K562 (cell line): ENCODE data around the gene PDE11A. TPM values are rescaled to one million over a fixed set of nuclear protein-coding genes. Genes with fewer than 3 reads are reported as not detected.
A peak's percentile ranks its signal among the peaks of the same experiment; 100 is the strongest.

ENCODE experiments used
- ATAC-seq: fragments of 200-7000 bp; cut with Tn5 transposase; 3 replicates; pipeline ENCODE4 v1.9.1; 2020; ENCODE audit warnings: moderate library complexity
- BruUV-seq: library from RNA; stranded (reverse); fragments of 400-500 nt; replicated peaks from 2 replicates; lab custom pipeline; 2021; lab: Mats Ljungman, UMichigan
- CTCF ChIA-PET: fragments of 300-600 bp; formaldehyde crosslinking; extraction: SDS; loops from one replicate; lab custom pipeline; 2021; ENCODE audit warnings: low intra/inter-chr PET ratio; lab: Yijun Ruan, JAX
- POLR2A ChIA-PET: fragments of 300-600, 350-650 bp; sonication (Branson Sonifier 250); formaldehyde crosslinking; extraction: SDS; loops from one replicate; lab custom pipeline; 2021; ENCODE audit warnings: antibody characterized with exemption, inconsistent platforms; lab: Yijun Ruan, JAX
- DNase-seq, 4 experiments: peaks; one replicate each; pipeline versions ENCODE4 v3.0.0 to v3.0.0-alpha.2; 2011 to 2018; ENCODE audit warnings: low spot score in 3 of 4, mixed read lengths in 3 of 4; ENCODE audit errors: extremely low read depth in 1 of 4
- FAIRE-seq: peaks from 2 replicates; lab custom pipeline; 2011; peaks lifted over from hg19 to GRCh38; lab: Jason Lieb, UNC
- H2AFZ ChIP-seq: 2 replicates; pipeline ENCODE4 v1.6.0; 2011; ENCODE audit warnings: low read depth, low read length, control low read depth, inconsistent platforms
- H3K27ac ChIP-seq: fragments of 200-600 bp; 3 replicates; pipeline ENCODE4 v1.8.0; 2011; ENCODE audit warnings: low read depth, mild to moderate bottlenecking, control low read depth, inconsistent platforms, low read length, moderate library complexity, mixed read lengths; ENCODE audit errors: extremely low read depth
- H3K27me3 ChIP-seq, 2 experiments: fragments of 300-600 bp in 1 of 2; 2 replicates in 1 of 2; 3 replicates in 1 of 2; pipeline versions ENCODE4 v1.6.0 to v1.8.0; 2011; ENCODE audit warnings: inconsistent platforms in 2 of 2, low read length in 2 of 2, mild to moderate bottlenecking in 1 of 2, mixed read lengths in 1 of 2, moderate library complexity in 1 of 2; ENCODE audit not compliant: control insufficient read depth in 2 of 2, insufficient read depth in 2 of 2
- H3K36me3 ChIP-seq: fragments of 300-600 bp; 3 replicates; pipeline ENCODE4 v1.8.0; 2011; ENCODE audit warnings: mild to moderate bottlenecking, low read length, inconsistent platforms; ENCODE audit not compliant: control insufficient read depth, insufficient read depth
- H3K4me1 ChIP-seq, 2 experiments: fragments of 200-600 bp in 1 of 2; replicated peaks in 1 of 2; 2 replicates in 1 of 2; 3 replicates in 1 of 2; pipeline versions ENCODE4 v1.5.1 to v1.8.0; 2011; ENCODE audit warnings: inconsistent platforms in 2 of 2, low read length in 2 of 2, mild to moderate bottlenecking in 1 of 2, mixed read lengths in 1 of 2, moderate library complexity in 1 of 2; ENCODE audit not compliant: control insufficient read depth in 2 of 2, insufficient read depth in 2 of 2
- H3K4me2 ChIP-seq: 2 replicates; pipeline ENCODE4 v1.6.1; 2011; ENCODE audit warnings: low read length, control low read depth, inconsistent platforms, mixed read lengths; ENCODE audit not compliant: insufficient read depth
- H3K4me3 ChIP-seq: fragments of 200-600 bp; sonication (generic), shearing (Covaris generic); 2 replicates; pipeline ENCODE4 v1.5.1; 2016; ENCODE audit warnings: control low read depth, inconsistent platforms
- H3K79me2 ChIP-seq: fragments of 200-600 bp; 3 replicates; pipeline ENCODE4 v1.8.0; 2011; ENCODE audit warnings: low read length, inconsistent platforms; ENCODE audit not compliant: control insufficient read depth, insufficient read depth
- H3K9ac ChIP-seq, 2 experiments: 2 replicates each; pipeline versions ENCODE4 v1.6.0 to v1.6.1; 2011; ENCODE audit warnings: low read depth in 2 of 2, low read length in 2 of 2, control low read depth in 1 of 2, inconsistent platforms in 1 of 2, mild to moderate bottlenecking in 1 of 2, mixed read lengths in 1 of 2; ENCODE audit not compliant: insufficient read depth in 1 of 2
- H3K9me1 ChIP-seq: one replicate; pipeline ENCODE4 v1.6.0; 2011; ENCODE audit warnings: inconsistent platforms, mild to moderate bottlenecking, low read length, moderate library complexity; ENCODE audit not compliant: control insufficient read depth, insufficient read depth
- H3K9me3 ChIP-seq: replicated peaks from 2 replicates; pipeline ENCODE4 v1.5.1; 2011; ENCODE audit warnings: low read depth, low read length, inconsistent platforms; ENCODE audit not compliant: control insufficient read depth, insufficient read depth
- H4K20me1 ChIP-seq: replicated peaks from 2 replicates; pipeline ENCODE4 v1.6.1; 2011; ENCODE audit warnings: low read length, inconsistent platforms, mixed read lengths; ENCODE audit not compliant: control insufficient read depth, insufficient read depth
- ZNF174 ChIP-seq: fragments of 250-450 bp; sonication (Bioruptor Pico); IDR thresholded peaks from 2 replicates; pipeline ENCODE4 v1.4.0; 2020; ENCODE audit warnings: mild to moderate bottlenecking
- ZNF184 ChIP-seq: sonication (generic); formaldehyde crosslinking; IDR thresholded peaks from 2 replicates; pipeline ENCODE4 v1.5.0; 2020; ENCODE audit warnings: missing genetic modification reagents
- ZNF3 ChIP-seq: fragments of 250-450 bp; sonication (Bioruptor Pico); IDR thresholded peaks from 2 replicates; pipeline ENCODE4 v1.5.0; 2021; ENCODE audit warnings: mild to moderate bottlenecking, moderate library complexity
- ZNF780A ChIP-seq: fragments of 250-450 bp; sonication (Bioruptor Pico); IDR thresholded peaks from 2 replicates; pipeline ENCODE4 v1.5.0; 2021; ENCODE audit warnings: mild to moderate bottlenecking
- WGBS: fragments of 100-300 bp; shearing (Covaris generic); methylation state at CpG from one replicate; pipeline ENCODE4 v1.1.6; 2016; ENCODE audit warnings: low coverage, mixed read lengths; ENCODE audit not compliant: insufficient coverage; ENCODE audit errors: missing lambda C conversion rate; 5-methylcytosine and 5-hydroxymethylcytosine counted together
- in situ Hi-C: fragments of 300-500 bp; cut with MboI; formaldehyde crosslinking; loops from 4 replicates; pipeline ENCODE4 v1.15.0; 2018; ENCODE audit warnings: inconsistent platforms, mixed read lengths
- intact Hi-C: fragments of 100-400 bp; cut with micrococcal nuclease; formaldehyde crosslinking; loops from 2 replicates; pipeline ENCODE4 v1.14.2; 2022
- polyA plus RNA-seq, 8 experiments: library from polyadenylated mRNA; depleted of rRNA in 4 of 8; stranded (reverse) in 5 of 8; unstranded in 3 of 8; fragments of >200 nt; fragmentation: Nextera tagmentation in 2 of 8; fragmentation: Illumina TruSeq in 1 of 8; extraction: Ambion mirVana in 2 of 8; extraction: Trizol in 1 of 8; gene quantifications; 2 replicates each; pipeline versions ENCODE4 v1.2.1 to v1.2.3, GENCODE V29; 2011 to 2014; ENCODE audit warnings: inconsistent platforms in 1 of 8, missing spikeins in 1 of 8
- total RNA-seq, 7 experiments: library from RNA; depleted of rRNA in 6 of 7; stranded (reverse); fragments of >200 nt in 6 of 7; fragmentation: Illumina TruSeq in 2 of 7; extraction: Trizol in 2 of 7; gene quantifications; 2 replicates each; pipeline versions ENCODE4 v1.2.1 to v1.2.3, GENCODE V29; 2011 to 2021; ENCODE audit warnings: low replicate concordance in 1 of 7
- TF ChIP-seq, protein P1 (sequence below): fragments of 450-650 bp; IDR thresholded peaks from 2 replicates; pipeline ENCODE4 v1.6.1; 2016

The PDE11A gene
- total and polyA plus RNA-seq, 9 of the 15 experiments (the other 6 are each of a cell fraction or from before 2014, with no cell fraction given): 3.2 to 22.1 (median 5.7) TPM

DNA sequence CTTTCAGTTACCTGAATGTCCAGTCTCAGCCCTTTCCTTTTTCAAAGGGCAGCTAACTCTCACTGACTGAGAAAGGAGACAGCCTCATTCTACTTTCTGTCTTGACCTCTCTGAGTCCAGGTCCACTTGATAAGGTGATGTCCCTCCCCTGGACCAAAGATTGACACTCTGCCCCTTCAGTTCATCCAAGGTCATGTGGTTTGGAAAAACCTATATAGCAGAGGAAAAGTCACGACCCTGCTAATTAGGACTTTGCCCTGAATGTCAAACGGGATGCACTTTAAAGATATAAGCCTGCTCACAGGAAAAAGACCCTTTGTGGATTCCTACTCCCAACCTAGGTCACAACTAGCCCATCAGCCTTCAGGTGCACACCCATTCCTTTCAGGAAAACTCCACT is 471.7 kb downstream of the PDE11A start:
- no peak for FAIRE-seq
- no peak overlapping the region for H3K27ac ChIP-seq
- H3K9me1 ChIP-seq: no peaks in the 10 kb centered on the region
- H3K9ac ChIP-seq: no peak overlapping the region
- TF ChIP-seq, protein P1, sequence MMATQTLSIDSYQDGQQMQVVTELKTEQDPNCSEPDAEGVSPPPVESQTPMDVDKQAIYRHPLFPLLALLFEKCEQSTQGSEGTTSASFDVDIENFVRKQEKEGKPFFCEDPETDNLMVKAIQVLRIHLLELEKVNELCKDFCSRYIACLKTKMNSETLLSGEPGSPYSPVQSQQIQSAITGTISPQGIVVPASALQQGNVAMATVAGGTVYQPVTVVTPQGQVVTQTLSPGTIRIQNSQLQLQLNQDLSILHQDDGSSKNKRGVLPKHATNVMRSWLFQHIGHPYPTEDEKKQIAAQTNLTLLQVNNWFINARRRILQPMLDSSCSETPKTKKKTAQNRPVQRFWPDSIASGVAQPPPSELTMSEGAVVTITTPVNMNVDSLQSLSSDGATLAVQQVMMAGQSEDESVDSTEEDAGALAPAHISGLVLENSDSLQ: peak; percentile 70
- no peak for TF ChIP-seq ZNF3 (CRISPR knock-in tag)
- TF ChIP-seq, all 486 proteins: peak for 1
- ChIA-PET CTCF (no interaction called here), POLR2A (interaction anchor here (0.6 to 1.0 kb wide), 2 partner anchors 9 to 154 kb away, joined by 3 read pairs; no protein-coding TSS in a partner anchor)
- Histone ChIP-seq H3K9me3 (no peaks in the 10 kb centered on the region), H3K27me3 (no peaks in the 10 kb centered on the region), H2AFZ (no peak overlapping the region), H3K4me1 (no peaks in the 10 kb centered on the region), H3K4me3 (no peak overlapping the region), H4K20me1 (no peaks in the 10 kb centered on the region), H3K79me2 (no peaks in the 10 kb centered on the region), H3K4me2 (no peak overlapping the region), H3K36me3 (no peaks in the 10 kb centered on the region)
- ATAC-seq (no peak), DNase-seq (no peak)
- intact Hi-C loops: loop anchor here (5.0 to 10.0 kb wide), 3 partner anchors 49 to 184 kb away; a partner anchor contains a TSS
- WGBS: 8% methylated on average over 2 of the region's 2 CpGs
- no TSS peak for BruUV-seq
- in situ Hi-C loops: no loop called here

DNA sequence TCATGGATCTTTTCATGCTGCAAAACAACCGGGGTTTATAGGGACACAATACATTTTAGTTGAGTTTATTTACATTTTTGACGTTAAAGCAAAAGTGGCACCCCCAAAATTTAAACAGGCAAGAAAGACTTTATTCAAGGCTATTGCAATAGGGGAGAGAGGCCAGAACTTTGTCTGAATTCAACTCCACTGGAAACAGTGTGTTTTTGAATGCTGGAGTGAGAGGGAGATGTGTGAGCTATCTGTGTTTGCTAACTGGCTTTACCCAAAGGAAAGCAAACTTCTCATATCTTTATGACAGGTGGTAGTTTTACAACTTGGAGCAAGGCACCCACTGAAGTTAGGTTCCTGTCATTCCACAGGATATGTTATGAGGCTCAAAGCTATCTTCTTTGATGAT is 472.6 kb downstream of the PDE11A start:
- Histone ChIP-seq H3K9me3 (no peaks in the 10 kb centered on the region), H4K20me1 (no peaks in the 10 kb centered on the region), H2AFZ (no peak overlapping the region), H3K9me1 (no peaks in the 10 kb centered on the region), H3K27ac (no peak overlapping the region), H3K36me3 (no peaks in the 10 kb centered on the region), H3K4me1 (no peaks in the 10 kb centered on the region), H3K4me3 (no peak overlapping the region), H3K27me3 (no peaks in the 10 kb centered on the region), H3K4me2 (no peak overlapping the region), H3K9ac (no peak overlapping the region), H3K79me2 (no peaks in the 10 kb centered on the region)
- intact Hi-C loops (loop anchor here (5.0 to 10.0 kb wide), 3 partner anchors 48 to 183 kb away; a partner anchor contains a TSS), in situ Hi-C loops (loop anchor here (10.0 kb wide), 1 partner anchor 435 kb away; no protein-coding TSS in a partner anchor)
- POLR2A ChIA-PET: interaction anchor here (1.0 kb wide), 1 partner anchor 9 kb away, joined by 3 read pairs; no protein-coding TSS in a partner anchor
- TF ChIP-seq ZNF174 (CRISPR knock-in tag): no peak
- TF ChIP-seq ZNF184 (CRISPR knock-in tag): 0 out of 2 replicates have a peak, but pooled peaks have one; percentile 58
- no peak for TF ChIP-seq ZNF780A (CRISPR knock-in tag)
- CTCF ChIA-PET: no interaction called here
- FAIRE-seq (no peak), ATAC-seq (no peak), DNase-seq (no peak)
- BruUV-seq: no TSS peak
- WGBS: 5% methylated on average over 2 of the region's 2 CpGs
